Erythroblast (primary cell): ENCODE data around the gene SSTR3.

ENCODE experiments used
- DNase-seq, 2 experiments: peaks; one replicate each; lab custom pipeline; 2025; lab: John Stamatoyannopoulos, UW
- GATA1 ChIP-seq: IDR thresholded peaks from 2 replicates; pipeline ENCODE4 v1.6.1; 2011; ENCODE audit warnings: low read depth, mild to moderate bottlenecking, control low read depth, low read length, moderate library complexity
- POLR2A ChIP-seq: IDR thresholded peaks from 2 replicates; pipeline ENCODE4 v1.6.1; 2011; ENCODE audit warnings: mild to moderate bottlenecking, low read length

Gene SSTR3

GRCh38 chr22:37185646-37186227 is 26.5 kb downstream of the SSTR3 start:
- TF ChIP-seq GATA1 (no peak), POLR2A (no peak)
- no peak for DNase-seq

GRCh38 chr22:37184816-37185541 is 27.3 kb downstream of the SSTR3 start:
- TF ChIP-seq POLR2A (no peak), GATA1 (no peak)

GRCh38 chr22:37184380-37184755 is 27.9 kb downstream of the SSTR3 start:
- no peak for DNase-seq
- TF ChIP-seq GATA1 (no peak), POLR2A (no peak)

More at GRCh38 chr22:37184816-37185541, 27.3 kb downstream of the SSTR3 start:
- no peak for DNase-seq

GRCh38 chr22:37183432-37184379 is 28.6 kb downstream of the SSTR3 start:
- DNase-seq, result no peak
- TF ChIP-seq GATA1 (no peak), POLR2A (no peak)

GRCh38 chr22:37182949-37183245 is 29.4 kb downstream of the SSTR3 start:
- no peak for TF ChIP-seq GATA1
- TF ChIP-seq POLR2A, result no peak

GRCh38 chr22:37182101-37182948 is 30.0 kb downstream of the SSTR3 start:
- TF ChIP-seq POLR2A (no peak), GATA1 (no peak)
- DNase-seq, result no peak

More at GRCh38 chr22:37182949-37183245, 29.4 kb downstream of the SSTR3 start:
- no peak for DNase-seq

- DNase-seq, result no peak
- TF ChIP-seq GATA1, result no peak
- no peak for TF ChIP-seq POLR2A
Measured at GRCh38 chr22:37181681-37182080, 30.6 kb downstream of the SSTR3 start.

GRCh38 chr22:37180531-37181231 is 31.6 kb downstream of the SSTR3 start:
- TF ChIP-seq POLR2A, result no peak
- no peak for TF ChIP-seq GATA1
- no peak for DNase-seq

GRCh38 chr22:37179622-37180420 is 32.5 kb downstream of the SSTR3 start:
- no peak for TF ChIP-seq GATA1
- no peak for DNase-seq

GRCh38 chr22:37179126-37179470 is 33.2 kb downstream of the SSTR3 start:
- DNase-seq, result no peak
- TF ChIP-seq GATA1 (no peak), POLR2A (no peak)

GRCh38 chr22:37178350-37179125 is 33.7 kb downstream of the SSTR3 start:
- no peak for TF ChIP-seq POLR2A
- no peak for TF ChIP-seq GATA1
- no peak for DNase-seq

- DNase-seq, result no peak
- TF ChIP-seq POLR2A (no peak), GATA1 (no peak)
Measured at GRCh38 chr22:37177755-37178154, 34.5 kb downstream of the SSTR3 start.
